ENCODE measurements around the gene DGKH. TPM values are rescaled to one million over a fixed set of nuclear protein-coding genes. Genes with fewer than 3 reads are reported as not detected.
"Not testable (repeated sequence)": the region's sequence is repeated elsewhere in the genome, so short reads cannot be mapped to it uniquely, and the experiment has no call there.

Gene DGKH
- total and polyA plus RNA-seq, 9 donors = 2.4 to 5.1 (median 2.8) TPM

GRCh38 chr13:42066542-42066941, 18.1 kb downstream of the DGKH start:
- no CpG with 5 or more reads among the region's 5 CpGs for WGBS (ENCODE audit: insufficient coverage)
- no peak overlapping the region for H3K4me3 ChIP-seq (ENCODE audit: low read length)
- H3K9me3 ChIP-seq (replicated peaks; ENCODE audit: control insufficient read depth, low read depth, low read length) = no peaks in the 10 kb centered on the region
- no peak overlapping the region for H3K27ac ChIP-seq (ENCODE audit: low read length)
- no peaks in the 10 kb centered on the region for H3K4me1 ChIP-seq (ENCODE audit: control insufficient read depth, insufficient read depth, low read length)
- H3K36me3 ChIP-seq (ENCODE audit: control insufficient read depth, insufficient read depth, low read length) = no peaks in the 10 kb centered on the region
- DNase-seq = no peak
- H3K27me3 ChIP-seq (ENCODE audit: control insufficient read depth, insufficient read depth, low read length) = no peaks in the 10 kb centered on the region

- no peaks in the 10 kb centered on the region for H3K27me3 ChIP-seq (ENCODE audit: control insufficient read depth, insufficient read depth, low read length)
- peak; percentile 7 for DNase-seq
- no peaks in the 10 kb centered on the region for H3K9me3 ChIP-seq (replicated peaks; ENCODE audit: control insufficient read depth, low read depth, low read length)
- no peak overlapping the region for H3K4me3 ChIP-seq (ENCODE audit: low read length)
- H3K4me1 ChIP-seq (ENCODE audit: control insufficient read depth, insufficient read depth, low read length) = no peaks in the 10 kb centered on the region
- no peak overlapping the region for H3K27ac ChIP-seq (ENCODE audit: low read length)
- H3K36me3 ChIP-seq (ENCODE audit: control insufficient read depth, insufficient read depth, low read length) = no peaks in the 10 kb centered on the region
- no CpG with 5 or more reads among the region's 3 CpGs for WGBS (ENCODE audit: insufficient coverage)
Measured at GRCh38 chr13:42068886-42069285, 20.4 kb downstream of the DGKH start.

GRCh38 chr13:42070599-42070998, 22.2 kb downstream of the DGKH start:
- WGBS (ENCODE audit: insufficient coverage) = 57% methylated on average over 1 of the region's 2 CpGs
- not testable (repeated sequence) for H3K36me3 ChIP-seq (ENCODE audit: control insufficient read depth, insufficient read depth, low read length); H3K4me3 ChIP-seq (ENCODE audit: low read length); H3K4me1 ChIP-seq (ENCODE audit: control insufficient read depth, insufficient read depth, low read length); H3K27ac ChIP-seq (ENCODE audit: low read length); H3K27me3 ChIP-seq (ENCODE audit: control insufficient read depth, insufficient read depth, low read length); H3K9me3 ChIP-seq (replicated peaks; ENCODE audit: control insufficient read depth, low read depth, low read length)
- peak; percentile 11 for DNase-seq

GRCh38 chr13:42071179-42071578, 22.7 kb downstream of the DGKH start:
- not testable (repeated sequence) for H3K4me1 ChIP-seq (ENCODE audit: control insufficient read depth, insufficient read depth, low read length); DNase-seq; H3K27ac ChIP-seq (ENCODE audit: low read length); H3K36me3 ChIP-seq (ENCODE audit: control insufficient read depth, insufficient read depth, low read length); H3K4me3 ChIP-seq (ENCODE audit: low read length); H3K9me3 ChIP-seq (replicated peaks; ENCODE audit: control insufficient read depth, low read depth, low read length); H3K27me3 ChIP-seq (ENCODE audit: control insufficient read depth, insufficient read depth, low read length)
- WGBS (ENCODE audit: insufficient coverage) = no CpG with 5 or more reads among the region's 4 CpGs

GRCh38 chr13:42071672-42072419, 23.4 kb downstream of the DGKH start:
- H3K9me3 ChIP-seq (replicated peaks; ENCODE audit: control insufficient read depth, low read depth, low read length) = no peaks in the 10 kb centered on the region
- WGBS (ENCODE audit: insufficient coverage) = no CpG with 5 or more reads among the region's 12 CpGs
- no peak for DNase-seq
- no peaks in the 10 kb centered on the region for H3K27me3 ChIP-seq (ENCODE audit: control insufficient read depth, insufficient read depth, low read length)
- H3K4me1 ChIP-seq (ENCODE audit: control insufficient read depth, insufficient read depth, low read length) = no peaks in the 10 kb centered on the region
- no peak overlapping the region for H3K27ac ChIP-seq (ENCODE audit: low read length)
- no peak overlapping the region for H3K4me3 ChIP-seq (ENCODE audit: low read length)
- no peaks in the 10 kb centered on the region for H3K36me3 ChIP-seq (ENCODE audit: control insufficient read depth, insufficient read depth, low read length)

- H3K27me3 ChIP-seq (ENCODE audit: control insufficient read depth, insufficient read depth, low read length) = no peaks in the 10 kb centered on the region
- H3K4me3 ChIP-seq (ENCODE audit: low read length) = no peak overlapping the region
- no peaks in the 10 kb centered on the region for H3K4me1 ChIP-seq (ENCODE audit: control insufficient read depth, insufficient read depth, low read length)
- H3K27ac ChIP-seq (ENCODE audit: low read length) = no peak overlapping the region
- WGBS (ENCODE audit: insufficient coverage) = 67% methylated on average over 1 of the region's 3 CpGs
- no peaks in the 10 kb centered on the region for H3K9me3 ChIP-seq (replicated peaks; ENCODE audit: control insufficient read depth, low read depth, low read length)
- no peak for DNase-seq
- H3K36me3 ChIP-seq (ENCODE audit: control insufficient read depth, insufficient read depth, low read length) = no peaks in the 10 kb centered on the region
Measured at GRCh38 chr13:42073683-42074082, 25.2 kb downstream of the DGKH start.

GRCh38 chr13:42075517-42075916, 27.1 kb downstream of the DGKH start:
- Histone ChIP-seq H3K36me3 (ENCODE audit: control insufficient read depth, insufficient read depth, low read length) (no peaks in the 10 kb centered on the region), H3K4me3 (ENCODE audit: low read length) (no peak overlapping the region), H3K27ac (ENCODE audit: low read length) (no peak overlapping the region), H3K4me1 (ENCODE audit: control insufficient read depth, insufficient read depth, low read length) (no peaks in the 10 kb centered on the region), H3K27me3 (ENCODE audit: control insufficient read depth, insufficient read depth, low read length) (no peaks in the 10 kb centered on the region), H3K9me3 (replicated peaks; ENCODE audit: control insufficient read depth, low read depth, low read length) (no peaks in the 10 kb centered on the region)
- no peak for DNase-seq

- DNase-seq = peak; percentile 16
- H3K4me1 ChIP-seq (ENCODE audit: control insufficient read depth, insufficient read depth, low read length) = no peaks in the 10 kb centered on the region
- H3K36me3 ChIP-seq (ENCODE audit: control insufficient read depth, insufficient read depth, low read length) = no peaks in the 10 kb centered on the region
- no CpG with 5 or more reads among the region's 3 CpGs for WGBS (ENCODE audit: insufficient coverage)
- H3K4me3 ChIP-seq (ENCODE audit: low read length) = no peak overlapping the region
- H3K9me3 ChIP-seq (replicated peaks; ENCODE audit: control insufficient read depth, low read depth, low read length) = no peaks in the 10 kb centered on the region
- no peaks in the 10 kb centered on the region for H3K27me3 ChIP-seq (ENCODE audit: control insufficient read depth, insufficient read depth, low read length)
- H3K27ac ChIP-seq (ENCODE audit: low read length) = no peak overlapping the region
Measured at GRCh38 chr13:42076309-42076713, 27.9 kb downstream of the DGKH start.

GRCh38 chr13:42078128-42078808, 29.8 kb downstream of the DGKH start:
- Histone ChIP-seq H3K27me3 (ENCODE audit: control insufficient read depth, insufficient read depth, low read length) (no peaks in the 10 kb centered on the region), H3K9me3 (replicated peaks; ENCODE audit: control insufficient read depth, low read depth, low read length) (no peaks in the 10 kb centered on the region), H3K4me3 (ENCODE audit: low read length) (no peak overlapping the region), H3K27ac (ENCODE audit: low read length) (no peak overlapping the region), H3K4me1 (ENCODE audit: control insufficient read depth, insufficient read depth, low read length) (no peaks in the 10 kb centered on the region), H3K36me3 (ENCODE audit: control insufficient read depth, insufficient read depth, low read length) (no peaks in the 10 kb centered on the region)
- WGBS (ENCODE audit: insufficient coverage) = 63% methylated on average over 3 of the region's 5 CpGs
- peak; percentile 6 for DNase-seq

- WGBS (ENCODE audit: insufficient coverage) = 95% methylated on average over 11 of the region's 16 CpGs
- H3K36me3 ChIP-seq (ENCODE audit: control insufficient read depth, insufficient read depth, low read length) = no peaks in the 10 kb centered on the region
Measured at GRCh38 chr13:42083138-42083770, 34.8 kb downstream of the DGKH start.

More at GRCh38 chr13:42083138-42083770, 34.8 kb downstream of the DGKH start:
- Histone ChIP-seq H3K4me1 (ENCODE audit: control insufficient read depth, insufficient read depth, low read length) (no peaks in the 10 kb centered on the region), H3K27ac (ENCODE audit: low read length) (no peak overlapping the region), H3K27me3 (ENCODE audit: control insufficient read depth, insufficient read depth, low read length) (no peaks in the 10 kb centered on the region), H3K9me3 (replicated peaks; ENCODE audit: control insufficient read depth, low read depth, low read length) (peaks cover 4% of the 10 kb centered on the region), H3K4me3 (ENCODE audit: low read length) (no peak overlapping the region)
- DNase-seq = no peak

Measured in muscle of leg (tissue), 11 donors.